GM19397 (cell line): ENCODE data around the gene CLDN22.

Experiments
- ATAC-seq: cut with Tn5 transposase; IDR thresholded peaks from one replicate; pipeline ENCODE4 v1.9.1; 2021; ENCODE audit warnings: mild to moderate bottlenecking, moderate library complexity; ENCODE audit not compliant: unreplicated experiment

Gene CLDN22

DNA sequence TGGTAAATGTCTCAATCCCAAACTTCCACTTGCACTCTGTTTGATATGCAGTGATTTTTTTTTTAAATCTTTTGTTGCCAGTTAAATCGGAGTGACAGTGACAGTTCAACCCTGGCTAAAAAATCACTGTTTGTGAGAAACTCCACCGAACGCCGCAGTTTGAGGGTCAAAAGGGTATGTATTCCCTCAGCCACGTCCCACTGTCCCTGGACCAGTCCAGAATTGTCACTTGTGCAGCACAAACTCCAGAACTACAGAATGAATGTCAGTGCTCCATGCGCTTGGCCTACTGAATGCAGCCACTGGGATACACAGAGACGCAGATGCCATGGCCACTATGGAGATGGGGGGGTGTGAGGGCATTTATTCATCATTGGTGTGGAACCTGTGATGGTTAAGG is 34.2 kb downstream of the CLDN22 start:
- ATAC-seq: no peak

DNA sequence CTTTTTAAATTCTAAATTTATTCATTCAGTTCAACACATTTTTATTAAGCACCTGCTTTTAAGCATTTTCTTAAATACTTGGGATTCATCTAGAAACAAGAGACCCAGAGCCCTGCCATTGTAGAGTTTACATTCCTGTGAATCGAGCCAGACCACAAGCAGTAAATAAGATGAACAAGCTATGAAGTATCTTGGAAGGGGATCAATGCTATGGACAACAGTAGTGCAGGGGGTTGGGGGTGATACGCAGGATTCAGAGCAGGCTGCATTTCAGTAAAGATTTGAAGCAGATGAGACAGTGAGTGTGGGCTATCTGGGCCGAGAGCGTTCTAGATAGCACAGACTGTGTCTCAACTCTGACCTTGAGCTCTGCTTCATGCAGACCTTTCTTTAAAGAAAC is 35.1 kb downstream of the CLDN22 start:
- no peak for ATAC-seq

GRCh38 chr4:183284258-183284785 is 35.8 kb downstream of the CLDN22 start:
- ATAC-seq: no peak

DNA sequence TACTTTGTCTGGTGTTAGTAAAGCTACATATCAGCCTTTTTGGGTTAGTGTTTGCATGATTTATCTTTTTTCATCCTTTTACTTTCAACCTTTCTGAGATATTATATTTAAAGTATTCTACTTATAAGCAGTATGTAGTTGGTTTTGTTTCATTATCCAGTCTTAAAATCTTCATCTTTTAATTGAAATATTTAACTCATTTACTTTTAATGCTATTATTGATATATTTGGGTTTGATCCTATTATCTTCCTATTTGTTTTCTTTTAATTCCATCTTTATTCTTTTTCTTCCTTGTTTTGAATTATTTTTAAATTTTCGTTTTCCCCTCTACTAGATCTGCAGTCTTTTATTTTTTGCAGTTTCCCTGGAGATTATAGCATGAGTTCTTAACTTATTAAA is 44.0 kb downstream of the CLDN22 start:
- ATAC-seq: no peak

GRCh38 chr4:183272384-183272783 is 47.7 kb downstream of the CLDN22 start:
- ATAC-seq: no peak

DNA sequence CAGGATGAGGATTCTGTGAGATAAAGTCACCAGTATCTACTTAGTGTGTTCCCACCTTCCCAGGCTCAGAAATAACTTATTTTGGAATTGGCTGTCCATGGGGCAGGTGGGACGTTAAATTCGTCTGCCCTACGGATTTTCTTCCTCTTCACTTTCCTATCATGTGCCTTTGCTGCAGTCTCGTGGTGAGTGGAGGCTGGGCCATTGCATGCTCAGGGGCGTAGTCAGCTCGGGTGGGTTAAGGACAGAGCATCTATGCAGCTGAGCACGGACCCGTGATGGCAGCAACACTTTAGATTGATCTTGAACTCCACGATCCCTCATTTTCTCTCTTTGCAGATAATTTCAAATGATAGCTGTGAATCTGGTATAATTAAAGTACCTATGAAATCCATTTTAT is 51.5 kb downstream of the CLDN22 start:
- ATAC-seq: no peak
